HCT116 (cell line): ENCODE data around the gene FCMR. TPM values are rescaled to one million over a fixed set of nuclear protein-coding genes. Genes with fewer than 3 reads are reported as not detected.

Experiments used
- ATAC-seq: fragments of 200-7000 bp; cut with Tn5 transposase; 2 replicates; pipeline ENCODE4 v1.9.1; 2020; ENCODE audit warnings: mild to moderate bottlenecking, moderate library complexity
- BruUV-seq: library from RNA; stranded (reverse); fragments of 400-500 nt; replicated peaks from 2 replicates; lab custom pipeline; 2021; lab: Mats Ljungman, UMichigan
- CTCF ChIA-PET: fragments of 300-600 bp; sonication (Branson Sonifier 250); formaldehyde crosslinking; loops from one replicate; lab custom pipeline; 2021; ENCODE audit warnings: antibody characterized with exemption; lab: Charles Lee
- POLR2A ChIA-PET: fragments of 300-600, 350-600 bp; sonication (Branson Sonifier 250); formaldehyde crosslinking; loops from one replicate; lab custom pipeline; 2021; ENCODE audit warnings: antibody characterized with exemption; lab: Charles Lee
- RAD21 ChIA-PET, 2 experiments: fragments of 300-600 bp; sonication (Branson Sonifier 250); formaldehyde crosslinking; loops; one replicate each; lab custom pipeline; 2023; ENCODE audit warnings: low total read pairs in 2 of 2; ENCODE audit not compliant: uncharacterized antibody in 2 of 2, unreplicated experiment in 2 of 2, low non-redundant PET in 1 of 2; lab: Charles Lee
- DNase-seq: peaks from one replicate; pipeline ENCODE4 v3.0.0-alpha.2; 2010; ENCODE audit warnings: low read depth, low spot score
- H2AFZ ChIP-seq: fragments of 200-600 bp; shearing (Covaris generic), sonication (generic); 2 replicates; pipeline ENCODE4 v1.6.1; 2017; ENCODE audit warnings: low read depth, mixed run types, mixed read lengths, antibody characterized with exemption, low read length; ENCODE audit not compliant: poor library complexity, severe bottlenecking
- H3K27ac ChIP-seq: 2 replicates; pipeline ENCODE4 v1.5.1; 2012; ENCODE audit warnings: low read depth, low read length
- H3K27me3 ChIP-seq: fragments of 200-600 bp; sonication (generic); 2 replicates; pipeline ENCODE4 v1.6.1; 2016; ENCODE audit warnings: mixed run types, low read length, mixed read lengths; ENCODE audit not compliant: insufficient read depth
- H3K36me3 ChIP-seq, 2 experiments: fragments of 200-500 bp in 1 of 2; fragments of 200-600 bp in 1 of 2; sonication (Bioruptor generic) in 1 of 2; sonication (generic) in 1 of 2; 2 replicates each; pipeline versions ENCODE4 v1.5.1 to v1.6.1; 2014 to 2016; ENCODE audit warnings: low read length in 2 of 2, inconsistent platforms in 1 of 2, mixed read lengths in 1 of 2, mixed run types in 1 of 2; ENCODE audit not compliant: insufficient read depth in 2 of 2, control insufficient read depth in 1 of 2
- H3K4me1 ChIP-seq, 2 experiments: fragments of 200-600 bp in 1 of 2; sonication (generic) in 1 of 2; 2 replicates each; pipeline versions ENCODE4 v1.5.1 to v1.6.1; 2012 to 2017; ENCODE audit warnings: low read length in 2 of 2, inconsistent platforms in 1 of 2, mild to moderate bottlenecking in 1 of 2, mixed read lengths in 1 of 2, mixed run types in 1 of 2, moderate library complexity in 1 of 2; ENCODE audit not compliant: insufficient read depth in 2 of 2, control insufficient read depth in 1 of 2
- H3K4me2 ChIP-seq: fragments of 200-600 bp; sonication (generic); 2 replicates; pipeline ENCODE4 v1.6.1; 2017; ENCODE audit warnings: mixed run types, low read length, mixed read lengths
- H3K4me3 ChIP-seq, 2 experiments: fragments of 200-600 bp in 1 of 2; sonication (generic) in 1 of 2; replicated peaks in 1 of 2; 2 replicates each; pipeline ENCODE4 v1.5.1; 2011 to 2016; ENCODE audit warnings: low read length in 2 of 2, control low read depth in 1 of 2, low read depth in 1 of 2, mild to moderate bottlenecking in 1 of 2, mixed read lengths in 1 of 2, mixed run types in 1 of 2
- H3K79me2 ChIP-seq: fragments of 200-600 bp; sonication (generic); 2 replicates; pipeline ENCODE4 v1.6.1; 2017; ENCODE audit warnings: mild to moderate bottlenecking, mixed run types, low read length, moderate library complexity, mixed read lengths; ENCODE audit not compliant: insufficient read depth
- H3K9ac ChIP-seq: fragments of 200-600 bp; sonication (generic); 2 replicates; pipeline ENCODE4 v1.6.1; 2016; ENCODE audit warnings: low read length, mixed read lengths
- H3K9me2 ChIP-seq: fragments of 200-600 bp; sonication (generic), shearing (Covaris generic); 2 replicates; pipeline ENCODE4 v1.6.1; 2017; ENCODE audit warnings: mixed run types, mild to moderate bottlenecking, moderate library complexity; ENCODE audit not compliant: insufficient read depth
- H3K9me3 ChIP-seq, 2 experiments: fragments of 200-500 bp in 1 of 2; fragments of 200-600 bp in 1 of 2; sonication (Bioruptor generic) in 1 of 2; sonication (generic) in 1 of 2; 2 replicates each; pipeline ENCODE4 v1.6.1; 2014 to 2017; ENCODE audit warnings: low read length in 2 of 2, mixed read lengths in 2 of 2, inconsistent platforms in 1 of 2, low read depth in 1 of 2, mild to moderate bottlenecking in 1 of 2, mixed run types in 1 of 2, moderate library complexity in 1 of 2; ENCODE audit not compliant: control insufficient read depth in 1 of 2, insufficient read depth in 1 of 2
- H4K20me1 ChIP-seq: fragments of 200-600 bp; sonication (generic), shearing (Covaris generic); 2 replicates; pipeline ENCODE4 v1.6.1; 2017; ENCODE audit warnings: mixed run types, mild to moderate bottlenecking, moderate library complexity; ENCODE audit not compliant: insufficient read depth
- CEBPB ChIP-seq: IDR thresholded peaks from 2 replicates; pipeline ENCODE4 v1.6.1; 2012; ENCODE audit warnings: low read depth
- CTCF ChIP-seq, 3 experiments: fragments of 200-600 bp in 1 of 3; sonication (generic) in 1 of 3; IDR thresholded peaks in 2 of 3; conservative IDR thresholded peaks in 1 of 3; 2 replicates each; pipeline ENCODE4 v1.5.1; 2012 to 2017; ENCODE audit warnings: low read depth in 2 of 3, low read length in 2 of 3, antibody characterized with exemption in 1 of 3, borderline replicate concordance in 1 of 3, control low read depth in 1 of 3, mild to moderate bottlenecking in 1 of 3, mixed read lengths in 1 of 3, mixed run types in 1 of 3, moderate library complexity in 1 of 3; ENCODE audit not compliant: insufficient read depth in 1 of 3
- EGR1 ChIP-seq: IDR thresholded peaks from 2 replicates; pipeline ENCODE4 v1.6.1; 2012; ENCODE audit warnings: low read depth
- ELF1 ChIP-seq: IDR thresholded peaks from 2 replicates; pipeline ENCODE4 v1.6.1; 2012; ENCODE audit warnings: low read depth, borderline replicate concordance
- EZH2 ChIP-seq: fragments of 200-600 bp; sonication (generic); IDR thresholded peaks from 2 replicates; pipeline ENCODE4 v1.6.1; 2017; ENCODE audit warnings: antibody characterized with exemption, mixed run types
- FOSL1 ChIP-seq: IDR thresholded peaks from 2 replicates; pipeline ENCODE4 v1.6.1; 2012; ENCODE audit warnings: low read depth
- REST ChIP-seq: IDR thresholded peaks from 2 replicates; pipeline ENCODE4 v1.6.1; 2012; ENCODE audit warnings: low read depth
- SIN3A ChIP-seq: IDR thresholded peaks from 2 replicates; pipeline ENCODE4 v1.6.1; 2012; ENCODE audit warnings: low read depth
- SP1 ChIP-seq: IDR thresholded peaks from 2 replicates; pipeline ENCODE4 v1.6.1; 2012; ENCODE audit warnings: low read depth
- TCF7L2 ChIP-seq: IDR thresholded peaks from 2 replicates; pipeline ENCODE4 v1.7.0; 2011; ENCODE audit warnings: borderline replicate concordance, inconsistent platforms; ENCODE audit not compliant: insufficient read depth, insufficient read length; ENCODE audit errors: extremely low read depth
- ZFX ChIP-seq: fragments of 450-650 bp; IDR thresholded peaks from 2 replicates; pipeline ENCODE4 v1.6.1; 2017
- intact Hi-C: fragments of 100-400 bp; cut with micrococcal nuclease; formaldehyde crosslinking; loops from 2 replicates; pipeline ENCODE4 v1.10.0; 2022
- total RNA-seq: library from RNA; stranded (reverse); gene quantifications from one replicate; pipeline ENCODE4 v1.2.1, GENCODE V29; 2021; ENCODE audit not compliant: unreplicated experiment
- TF ChIP-seq, protein P1 (sequence below): IDR thresholded peaks from 2 replicates; pipeline ENCODE4 v1.6.1; 2012

Gene FCMR
- total RNA-seq, 1 experiment from 2014 or later: 0.61 TPM

GRCh38 chr1:206860165-206860564, 61.6 kb downstream of the FCMR start:
- H3K9me2 ChIP-seq: no peaks in the 10 kb centered on the region
- H2AFZ ChIP-seq: no peak overlapping the region
- POLR2A ChIA-PET: no interaction called here
- no peaks in the 10 kb centered on the region for H3K79me2 ChIP-seq
- peaks cover 0 to 5% of the 10 kb centered on the region in 2 experiments; a peak in 2 of 4 replicates for H3K4me1 ChIP-seq
- RAD21 ChIA-PET: no interaction called here
- no peak overlapping the region for H3K4me3 ChIP-seq
- TF ChIP-seq CEBPB: no peak
- no peak for TF ChIP-seq ELF1
- TF ChIP-seq REST: no peak
- TF ChIP-seq EGR1: no peak
- TF ChIP-seq CTCF (IDR thresholded peaks at IDR 0.05 in 2 of 3, conservative IDR thresholded peaks at IDR 0.05 in 1 of 3; ENCODE audit: borderline replicate concordance in 1 of 3, insufficient read depth in 1 of 3, low read depth in 2 of 3, low read length in 2 of 3): no peak
- no peak for TF ChIP-seq ZFX
- TF ChIP-seq EZH2: no peak
- TF ChIP-seq, protein P1, sequence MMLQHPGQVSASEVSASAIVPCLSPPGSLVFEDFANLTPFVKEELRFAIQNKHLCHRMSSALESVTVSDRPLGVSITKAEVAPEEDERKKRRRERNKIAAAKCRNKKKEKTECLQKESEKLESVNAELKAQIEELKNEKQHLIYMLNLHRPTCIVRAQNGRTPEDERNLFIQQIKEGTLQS: no peak
- no peak for TF ChIP-seq FOSL1
- TF ChIP-seq TCF7L2: no peak
- no peak for TF ChIP-seq SP1
- TF ChIP-seq SIN3A: no peak
- TF ChIP-seq, all 23 proteins: peak for 0
- no peak overlapping the region for H3K4me2 ChIP-seq
- intact Hi-C loops: loop anchor here (5.0 kb wide), 1 partner anchor 122 kb away; no protein-coding TSS in a partner anchor
- no peaks in the 10 kb centered on the region for H3K9me3 ChIP-seq
- ATAC-seq (no peak), DNase-seq (no peak)
- H3K27ac ChIP-seq: no peak overlapping the region
- H3K27me3 ChIP-seq: no peaks in the 10 kb centered on the region
- H3K36me3 ChIP-seq: no peaks in the 10 kb centered on the region
- no TSS peak for BruUV-seq
- CTCF ChIA-PET: no interaction called here
- no peak overlapping the region for H3K9ac ChIP-seq
- H4K20me1 ChIP-seq: no peaks in the 10 kb centered on the region
